AG04450 (cell line): ENCODE data around the gene MYO1G. TPM values are rescaled to one million over a fixed set of nuclear protein-coding genes. Genes with fewer than 3 reads are reported as not detected.

Experiments
- CTCF ChIA-PET: fragments of 300-600, 350-600 bp; formaldehyde crosslinking; extraction: SDS; loops from one replicate; lab custom pipeline; 2022; ENCODE audit warnings: antibody characterized with exemption, inconsistent platforms; lab: Charles Lee
- POLR2A ChIA-PET: fragments of 350-600 bp; formaldehyde crosslinking; extraction: SDS; loops from one replicate; lab custom pipeline; 2021; ENCODE audit warnings: antibody characterized with exemption, inconsistent platforms; lab: Yijun Ruan, JAX
- DNase-seq: peaks from one replicate; pipeline ENCODE4 v3.0.0-alpha.2; 2011; ENCODE audit warnings: low read depth, low spot score
- H3K27ac ChIP-seq: one replicate; pipeline ENCODE4 v1.5.1; 2012; ENCODE audit warnings: low read depth, low read length, control low read depth
- H3K27me3 ChIP-seq: one replicate; pipeline ENCODE4 v1.6.0; 2012; ENCODE audit warnings: low read length; ENCODE audit not compliant: control insufficient read depth, insufficient read depth
- H3K4me3 ChIP-seq: 2 replicates; pipeline ENCODE4 v1.5.1; 2011; ENCODE audit warnings: mild to moderate bottlenecking, low read depth, low read length, control low read depth
- H3K9me3 ChIP-seq: 2 replicates; pipeline ENCODE4 v1.5.1; 2012; ENCODE audit warnings: low read length; ENCODE audit not compliant: control insufficient read depth, insufficient read depth
- CTCF ChIP-seq: IDR thresholded peaks from 2 replicates; pipeline ENCODE4 v1.5.1; 2011; ENCODE audit warnings: low read depth, low read length, control low read depth, inconsistent platforms
- polyA plus RNA-seq: library from polyadenylated mRNA; depleted of rRNA; stranded (reverse); fragments of >200 nt; gene quantifications from 2 replicates; pipeline ENCODE4 v1.2.3, GENCODE V29; 2011

Gene MYO1G
- polyA plus RNA-seq, 1 experiment = not detected

- no peak for DNase-seq
- CTCF ChIA-PET = no interaction called here
- no peak for TF ChIP-seq CTCF
- POLR2A ChIA-PET = no interaction called here
- Histone ChIP-seq H3K27ac (no peak overlapping the region), H3K27me3 (no peaks in the 10 kb centered on the region), H3K4me3 (no peak overlapping the region), H3K9me3 (no peaks in the 10 kb centered on the region)
Observed at GRCh38 chr7:45003789-45004188, 25.0 kb upstream of the MYO1G start.

- ChIA-PET CTCF (interaction anchor here (0.6 to 1.0 kb wide), 2 partner anchors 27 to 133 kb away, joined by 3 read pairs; no protein-coding TSS in a partner anchor), POLR2A (interaction anchor here (0.6 kb wide), 2 partner anchors 9 to 32 kb away, joined by 3 read pairs; no protein-coding TSS in a partner anchor)
- Histone ChIP-seq H3K4me3 (no peak overlapping the region), H3K27ac (no peak overlapping the region), H3K9me3 (no peaks in the 10 kb centered on the region), H3K27me3 (no peaks in the 10 kb centered on the region)
- no peak for DNase-seq
- TF ChIP-seq CTCF = no peak
Observed at GRCh38 chr7:45001826-45002225, 23.0 kb upstream of the MYO1G start.

GRCh38 chr7:45001138-45001694 lies 22.4 kb upstream of the MYO1G start:
- H3K9me3 ChIP-seq = no peaks in the 10 kb centered on the region
- CTCF ChIA-PET = interaction anchor here (1.0 kb wide), 1 partner anchor 27 kb away, joined by 3 read pairs; no protein-coding TSS in a partner anchor
- H3K27ac ChIP-seq = no peak overlapping the region
- no peaks in the 10 kb centered on the region for H3K27me3 ChIP-seq
- POLR2A ChIA-PET = interaction anchor here (0.6 to 1.0 kb wide), 2 partner anchors 10 to 33 kb away, joined by 3 to 4 read pairs; no protein-coding TSS in a partner anchor
- H3K4me3 ChIP-seq = peak overlapping the region; percentile 84
- no peak for TF ChIP-seq CTCF
- DNase-seq = no peak

- CTCF ChIA-PET = interaction anchor here (0.6 to 1.1 kb wide), 8 partner anchors 27 to 158 kb away, joined by 3 to 5 read pairs (median 4); no protein-coding TSS in a partner anchor
- DNase-seq = no peak
- Histone ChIP-seq H3K27me3 (no peaks in the 10 kb centered on the region), H3K27ac (peak within 1 kb of the TSS; percentile 73), H3K9me3 (no peaks in the 10 kb centered on the region), H3K4me3 (peak within 1 kb of the TSS; percentile 84)
- POLR2A ChIA-PET = interaction anchor here (0.6 to 1.5 kb wide), 3 partner anchors 11 to 21 kb away, joined by 3 to 5 read pairs (median 4); no protein-coding TSS in a partner anchor
- TF ChIP-seq CTCF = no peak
Observed at GRCh38 chr7:45000093-45001032, 21.5 kb upstream of the MYO1G start, which contains the start of gene CCM2. Gene CCM2, plus strand, starts transcription at chr7:45000201. Its CDS starts 133 bp downstream, at chr7:45000334.
